Glutamatergic neuron (in vitro differentiated cells): ENCODE measurements around the gene MRPL17. TPM values are rescaled to one million over a fixed set of nuclear protein-coding genes. Genes with fewer than 3 reads are reported as not detected.
"Not testable (repeated sequence)": the region's sequence is repeated elsewhere in the genome, so short reads cannot be mapped to it uniquely, and the experiment has no call there.

Experiments
- DNase-seq: peaks from one replicate; pipeline ENCODE4 v3.0.0; 2022
- H3K27ac Mint-ChIP-seq: one replicate; pipeline ENCODE4 v1.8.0; 2020; ENCODE audit warnings: mild to moderate bottlenecking, mixed read lengths, inconsistent platforms; ENCODE audit not compliant: unreplicated experiment
- H3K27me3 Mint-ChIP-seq: one replicate; pipeline ENCODE4 v1.8.0; 2020; ENCODE audit warnings: mild to moderate bottlenecking, moderate library complexity, mixed read lengths, inconsistent platforms; ENCODE audit not compliant: unreplicated experiment
- H3K36me3 Mint-ChIP-seq: one replicate; pipeline ENCODE4 v1.8.0; 2020; ENCODE audit warnings: mild to moderate bottlenecking, mixed read lengths, inconsistent platforms; ENCODE audit not compliant: unreplicated experiment
- H3K4me1 Mint-ChIP-seq: one replicate; pipeline ENCODE4 v1.8.0; 2020; ENCODE audit warnings: mild to moderate bottlenecking, low read depth, mixed read lengths, inconsistent platforms; ENCODE audit not compliant: unreplicated experiment
- H3K4me3 Mint-ChIP-seq: one replicate; pipeline ENCODE4 v1.8.0; 2020; ENCODE audit warnings: mild to moderate bottlenecking, mixed read lengths, inconsistent platforms; ENCODE audit not compliant: unreplicated experiment
- H3K9me3 Mint-ChIP-seq: one replicate; pipeline ENCODE4 v1.8.0; 2020; ENCODE audit warnings: mild to moderate bottlenecking, moderate library complexity, mixed read lengths, inconsistent platforms; ENCODE audit not compliant: unreplicated experiment
- total RNA-seq: library from RNA; stranded (reverse); fragmentation: NEBNext Ultra II Directional; extraction: Animal tissue kit (Norgen Biotek cat#: 25700); gene quantifications from one replicate; pipeline ENCODE4 v1.2.1, GENCODE V29; 2021; ENCODE audit not compliant: unreplicated experiment
- TF ChIP-seq, protein P1 (sequence below): fragments of 200-600 bp; sonication (generic); IDR thresholded peaks from one replicate; pipeline ENCODE4 v1.5.0; 2021; ENCODE audit not compliant: partially characterized antibody, unreplicated experiment

Gene MRPL17
- total RNA-seq, 1 donor from 2014 or later = 23.3 TPM

DNA sequence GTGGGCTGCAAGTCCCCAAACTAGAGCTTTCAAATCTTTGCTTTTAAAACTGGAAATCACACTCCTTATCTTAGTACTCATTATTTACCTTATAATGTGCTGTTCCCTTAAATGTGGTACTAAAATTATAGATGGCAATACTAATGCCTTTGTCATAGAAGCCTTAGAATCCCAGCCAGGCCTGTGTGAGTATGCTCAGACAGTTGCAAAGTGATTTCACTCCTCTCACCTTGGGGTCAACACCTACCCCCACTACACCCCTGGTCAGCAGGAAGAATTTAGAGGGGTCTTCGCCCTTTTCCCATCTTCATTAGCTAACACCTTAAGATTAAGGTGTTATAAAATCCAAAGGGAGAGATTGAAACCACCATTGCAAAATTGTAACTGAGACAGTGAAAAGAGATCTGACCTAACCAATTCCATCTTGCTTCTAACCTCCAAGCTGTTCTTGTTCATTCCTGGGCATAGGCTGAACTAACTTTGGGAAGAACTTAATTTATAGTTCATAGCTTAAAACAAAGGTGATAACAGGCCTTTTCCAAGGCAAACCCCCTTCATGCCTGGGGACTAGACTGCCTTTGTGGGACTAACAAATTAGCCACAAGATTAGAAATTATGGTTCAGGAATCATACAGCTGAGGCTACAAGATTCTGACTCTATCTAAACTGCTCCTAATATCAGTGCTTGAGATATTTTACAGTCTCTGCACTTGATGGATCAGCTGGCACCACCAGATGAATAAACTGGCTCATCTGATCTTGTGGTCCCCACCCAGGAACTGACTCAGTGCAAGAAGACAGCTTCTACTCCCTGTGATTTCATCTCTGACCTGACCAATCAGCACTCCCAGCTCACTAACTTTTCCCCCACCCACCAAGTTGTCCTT lies 10.4 kb upstream of the MRPL17 start:
- Mint-ChIP-seq H3K4me1 (no peaks in the 10 kb centered on the region), H3K27me3 (no peaks in the 10 kb centered on the region), H3K9me3 (no peaks in the 10 kb centered on the region), H3K27ac (no peak overlapping the region), H3K36me3 (peaks cover 7% of the 10 kb centered on the region), H3K4me3 (no peak overlapping the region)
- TF ChIP-seq, protein P1, sequence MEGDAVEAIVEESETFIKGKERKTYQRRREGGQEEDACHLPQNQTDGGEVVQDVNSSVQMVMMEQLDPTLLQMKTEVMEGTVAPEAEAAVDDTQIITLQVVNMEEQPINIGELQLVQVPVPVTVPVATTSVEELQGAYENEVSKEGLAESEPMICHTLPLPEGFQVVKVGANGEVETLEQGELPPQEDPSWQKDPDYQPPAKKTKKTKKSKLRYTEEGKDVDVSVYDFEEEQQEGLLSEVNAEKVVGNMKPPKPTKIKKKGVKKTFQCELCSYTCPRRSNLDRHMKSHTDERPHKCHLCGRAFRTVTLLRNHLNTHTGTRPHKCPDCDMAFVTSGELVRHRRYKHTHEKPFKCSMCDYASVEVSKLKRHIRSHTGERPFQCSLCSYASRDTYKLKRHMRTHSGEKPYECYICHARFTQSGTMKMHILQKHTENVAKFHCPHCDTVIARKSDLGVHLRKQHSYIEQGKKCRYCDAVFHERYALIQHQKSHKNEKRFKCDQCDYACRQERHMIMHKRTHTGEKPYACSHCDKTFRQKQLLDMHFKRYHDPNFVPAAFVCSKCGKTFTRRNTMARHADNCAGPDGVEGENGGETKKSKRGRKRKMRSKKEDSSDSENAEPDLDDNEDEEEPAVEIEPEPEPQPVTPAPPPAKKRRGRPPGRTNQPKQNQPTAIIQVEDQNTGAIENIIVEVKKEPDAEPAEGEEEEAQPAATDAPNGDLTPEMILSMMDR = no peak
- no peak for DNase-seq

DNA sequence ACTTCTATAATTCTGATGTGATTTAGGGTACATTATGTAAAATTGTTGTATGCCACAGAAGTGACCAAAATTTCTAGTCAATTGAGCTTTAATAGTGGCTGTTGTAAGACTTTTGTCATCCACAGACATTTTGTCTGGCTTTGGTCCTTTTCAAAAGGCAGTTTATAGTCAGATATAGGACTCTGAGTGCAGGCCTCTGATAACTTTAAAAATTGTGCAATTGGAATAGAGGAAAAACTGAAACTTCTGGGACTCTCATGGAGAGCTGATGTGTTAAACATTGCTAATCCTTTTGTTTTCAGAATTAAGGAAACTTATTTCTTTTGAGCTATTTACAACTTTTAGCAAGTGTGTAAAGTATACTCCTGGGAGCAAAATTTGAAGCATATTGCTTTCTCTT lies 9.0 kb upstream of the MRPL17 start:
- no peak overlapping the region for H3K4me3 Mint-ChIP-seq
- peaks cover 7% of the 10 kb centered on the region for H3K36me3 Mint-ChIP-seq
- TF ChIP-seq, protein P1 = no peak
- H3K27me3 Mint-ChIP-seq = no peaks in the 10 kb centered on the region
- no peak overlapping the region for H3K27ac Mint-ChIP-seq
- H3K4me1 Mint-ChIP-seq = no peaks in the 10 kb centered on the region
- no peaks in the 10 kb centered on the region for H3K9me3 Mint-ChIP-seq
- no peak for DNase-seq

GRCh38 chr11:6690431-6691132 lies 7.4 kb upstream of the MRPL17 start:
- H3K4me3 Mint-ChIP-seq, H3K27me3 Mint-ChIP-seq, H3K9me3 Mint-ChIP-seq, H3K4me1 Mint-ChIP-seq, DNase-seq, H3K36me3 Mint-ChIP-seq: not testable (repeated sequence)
- H3K27ac Mint-ChIP-seq = peak overlapping the region; percentile 2

DNA sequence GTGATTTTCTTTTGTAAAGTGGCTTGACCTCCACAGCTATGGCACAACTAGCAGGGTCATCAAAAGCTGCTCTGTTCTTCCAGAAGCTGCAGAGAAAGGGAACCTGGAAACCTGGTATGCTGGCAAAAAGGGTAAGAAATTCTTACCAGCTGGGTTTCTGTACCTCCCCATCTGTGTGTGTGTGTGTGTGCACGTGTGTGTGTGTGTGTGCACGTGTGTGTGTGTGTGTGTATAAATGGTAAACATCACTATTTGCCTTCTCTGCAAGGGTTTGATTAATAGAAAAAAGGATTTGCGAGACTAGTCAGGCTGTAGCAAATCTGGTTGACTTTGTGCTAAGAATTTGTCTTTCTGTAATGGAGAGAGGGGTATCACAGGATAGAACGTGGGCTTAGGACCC lies 4.7 kb upstream of the MRPL17 start:
- TF ChIP-seq, protein P1 = no peak
- Mint-ChIP-seq H3K27ac (no peak overlapping the region), H3K9me3 (peaks cover 2% of the 10 kb centered on the region), H3K4me1 (no peaks in the 10 kb centered on the region), H3K27me3 (peaks cover 2% of the 10 kb centered on the region), H3K36me3 (peaks cover 7% of the 10 kb centered on the region), H3K4me3 (no peak overlapping the region)
- DNase-seq = no peak

DNA sequence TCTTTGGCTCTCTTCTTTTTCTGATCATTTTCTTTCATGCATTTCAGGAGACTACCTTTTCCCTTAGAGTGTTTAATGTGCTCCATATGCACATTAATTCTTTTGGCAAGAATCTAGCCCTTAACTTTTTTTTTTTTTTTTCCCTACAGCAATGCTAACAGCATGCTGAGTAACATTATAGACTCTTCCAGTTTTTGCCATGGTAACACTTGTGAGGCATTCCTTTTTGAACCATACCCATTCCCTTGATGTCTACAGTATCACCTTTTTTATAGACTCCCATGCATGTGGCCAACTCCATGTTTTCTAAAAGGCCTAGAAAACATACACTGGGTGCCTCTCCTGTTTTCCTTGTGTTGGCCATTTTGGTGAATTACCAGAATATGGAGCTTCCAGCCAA lies 2.9 kb upstream of the MRPL17 start:
- peaks cover 2% of the 10 kb centered on the region for H3K27me3 Mint-ChIP-seq
- peaks cover 7% of the 10 kb centered on the region for H3K36me3 Mint-ChIP-seq
- peaks cover 2% of the 10 kb centered on the region for H3K4me1 Mint-ChIP-seq
- no peak for DNase-seq
- TF ChIP-seq, protein P1 = no peak
- no peak overlapping the region for H3K4me3 Mint-ChIP-seq
- H3K27ac Mint-ChIP-seq = no peak overlapping the region
- peaks cover 3% of the 10 kb centered on the region for H3K9me3 Mint-ChIP-seq

DNA sequence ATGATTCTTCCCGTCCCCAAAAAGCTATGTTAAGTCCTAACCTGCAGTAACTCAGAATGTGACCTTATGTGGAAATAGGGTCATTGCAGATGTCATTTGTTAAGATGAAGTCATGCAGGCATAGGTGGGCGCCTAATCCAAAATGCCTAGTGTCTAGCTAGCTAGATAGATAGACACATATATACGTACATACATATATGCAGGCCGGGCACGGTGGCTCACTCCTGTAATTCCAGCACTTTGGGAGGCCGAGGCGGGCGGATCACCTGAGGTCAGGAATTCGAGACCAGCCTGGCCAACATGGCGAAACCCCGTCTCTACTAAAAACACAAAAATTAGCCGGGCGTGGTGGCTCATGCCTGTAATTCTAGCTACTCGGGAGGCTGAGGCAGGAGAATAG lies 928 bp upstream of the MRPL17 start:
- peak overlapping the region; percentile 79 for H3K4me3 Mint-ChIP-seq
- not testable (repeated sequence) for H3K27me3 Mint-ChIP-seq, H3K9me3 Mint-ChIP-seq, DNase-seq, H3K36me3 Mint-ChIP-seq, H3K4me1 Mint-ChIP-seq
- H3K27ac Mint-ChIP-seq = peak overlapping the region; percentile 65
